Osteocyte (in vitro differentiated cells): Measurements from ENCODE around the gene SMAD4. TPM values are rescaled to one million over a fixed set of nuclear protein-coding genes. Genes with fewer than 3 reads are reported as not detected.
"Not testable (repeated sequence)": the region's sequence is repeated elsewhere in the genome, so short reads cannot be mapped to it uniquely, and the experiment has no call there.

Experiments
- DNase-seq: peaks from one replicate; pipeline ENCODE4 v3.0.0; 2021; ENCODE audit warnings: mixed read lengths; ENCODE audit not compliant: unreplicated experiment; ENCODE audit errors: extremely low spot score
- H3K27ac Mint-ChIP-seq: one replicate; pipeline ENCODE4 v1.8.0; 2021; ENCODE audit warnings: mild to moderate bottlenecking, mixed read lengths; ENCODE audit not compliant: unreplicated experiment
- H3K27me3 Mint-ChIP-seq: one replicate; pipeline ENCODE4 v1.8.0; 2021; ENCODE audit warnings: mixed read lengths; ENCODE audit not compliant: unreplicated experiment
- H3K36me3 Mint-ChIP-seq: one replicate; pipeline ENCODE4 v1.8.0; 2021; ENCODE audit warnings: mixed read lengths; ENCODE audit not compliant: unreplicated experiment
- H3K4me1 Mint-ChIP-seq: one replicate; pipeline ENCODE4 v1.8.0; 2021; ENCODE audit warnings: mixed read lengths; ENCODE audit not compliant: unreplicated experiment
- H3K4me3 Mint-ChIP-seq: one replicate; pipeline ENCODE4 v1.8.0; 2021; ENCODE audit warnings: mild to moderate bottlenecking, moderate library complexity, mixed read lengths; ENCODE audit not compliant: unreplicated experiment
- H3K9me3 Mint-ChIP-seq: one replicate; pipeline ENCODE4 v1.8.0; 2021; ENCODE audit warnings: mixed read lengths; ENCODE audit not compliant: unreplicated experiment
- total RNA-seq: library from RNA; stranded (reverse); gene quantifications from 2 replicates; pipeline ENCODE4 v1.2.1, GENCODE V29; 2021
- TF ChIP-seq, protein P1 (sequence below): fragments of 200-600 bp; sonication (generic); IDR thresholded peaks from 2 replicates; pipeline ENCODE4 v1.5.0; 2021; ENCODE audit warnings: antibody characterized with exemption, mild to moderate bottlenecking, moderate library complexity

Gene SMAD4
- total RNA-seq, 1 donor from 2014 or later, result 132 TPM

DNA sequence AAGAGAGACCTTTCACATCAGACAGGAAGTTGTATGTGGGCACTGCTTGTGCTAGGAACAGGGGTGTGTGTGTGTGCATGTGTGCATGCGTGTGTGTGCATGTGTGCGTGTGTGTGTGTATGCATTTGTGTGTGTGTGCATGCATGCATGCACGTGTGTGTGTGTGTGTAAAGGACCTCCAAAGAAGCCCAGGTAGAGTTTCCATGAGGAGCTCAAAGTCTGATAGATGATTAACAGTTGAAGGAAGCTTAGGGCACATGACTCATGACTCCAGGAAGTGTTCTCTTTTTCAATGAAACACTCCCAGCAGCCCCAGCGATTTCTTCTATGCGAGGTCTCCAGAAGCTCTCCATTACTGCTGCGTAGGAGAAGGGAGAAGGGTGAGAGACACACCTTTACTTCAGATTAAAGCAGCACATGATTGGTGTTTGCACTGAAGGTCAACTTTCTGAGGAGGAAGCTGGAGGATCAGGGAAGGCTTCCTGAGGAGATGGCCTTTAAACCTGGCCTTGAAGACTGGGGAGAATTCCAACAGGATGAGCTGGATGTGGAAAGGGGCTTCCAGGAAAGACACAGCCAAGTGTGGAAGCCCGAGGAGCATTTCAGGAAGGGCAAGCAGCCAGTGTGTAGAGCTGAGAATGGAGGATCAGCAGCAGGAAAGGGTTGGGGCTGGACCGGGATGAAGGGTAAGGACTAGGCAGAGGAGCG lies 77.7 kb downstream of the SMAD4 start:
- no peaks in the 10 kb centered on the region for H3K36me3 Mint-ChIP-seq
- no peak overlapping the region for H3K4me3 Mint-ChIP-seq
- no peak for DNase-seq
- H3K9me3 Mint-ChIP-seq, result peaks cover 3% of the 10 kb centered on the region
- no peaks in the 10 kb centered on the region for H3K4me1 Mint-ChIP-seq
- H3K27ac Mint-ChIP-seq, result no peak overlapping the region
- no peaks in the 10 kb centered on the region for H3K27me3 Mint-ChIP-seq
- TF ChIP-seq, protein P1, sequence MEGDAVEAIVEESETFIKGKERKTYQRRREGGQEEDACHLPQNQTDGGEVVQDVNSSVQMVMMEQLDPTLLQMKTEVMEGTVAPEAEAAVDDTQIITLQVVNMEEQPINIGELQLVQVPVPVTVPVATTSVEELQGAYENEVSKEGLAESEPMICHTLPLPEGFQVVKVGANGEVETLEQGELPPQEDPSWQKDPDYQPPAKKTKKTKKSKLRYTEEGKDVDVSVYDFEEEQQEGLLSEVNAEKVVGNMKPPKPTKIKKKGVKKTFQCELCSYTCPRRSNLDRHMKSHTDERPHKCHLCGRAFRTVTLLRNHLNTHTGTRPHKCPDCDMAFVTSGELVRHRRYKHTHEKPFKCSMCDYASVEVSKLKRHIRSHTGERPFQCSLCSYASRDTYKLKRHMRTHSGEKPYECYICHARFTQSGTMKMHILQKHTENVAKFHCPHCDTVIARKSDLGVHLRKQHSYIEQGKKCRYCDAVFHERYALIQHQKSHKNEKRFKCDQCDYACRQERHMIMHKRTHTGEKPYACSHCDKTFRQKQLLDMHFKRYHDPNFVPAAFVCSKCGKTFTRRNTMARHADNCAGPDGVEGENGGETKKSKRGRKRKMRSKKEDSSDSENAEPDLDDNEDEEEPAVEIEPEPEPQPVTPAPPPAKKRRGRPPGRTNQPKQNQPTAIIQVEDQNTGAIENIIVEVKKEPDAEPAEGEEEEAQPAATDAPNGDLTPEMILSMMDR, result no peak

DNA sequence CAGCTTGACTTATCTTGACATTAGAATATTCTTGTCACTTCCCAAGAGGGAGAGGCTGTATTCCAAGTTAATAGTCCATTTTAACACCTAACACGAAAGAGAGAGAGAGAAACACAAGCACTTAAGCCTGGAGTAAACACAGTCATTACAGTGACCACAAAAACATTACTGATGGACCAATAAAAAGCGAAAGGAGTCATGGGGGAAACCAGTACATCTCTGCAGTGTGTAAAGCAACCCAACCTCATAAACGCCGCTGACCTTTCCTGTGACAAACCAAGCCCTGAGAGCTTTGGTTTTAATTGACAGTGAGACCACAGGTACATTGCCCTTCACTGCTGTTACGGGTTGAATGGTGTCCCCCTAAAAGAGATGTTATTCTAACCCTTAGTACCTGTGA lies 78.3 kb downstream of the SMAD4 start:
- TF ChIP-seq, protein P1, result no peak
- H3K27ac Mint-ChIP-seq, result no peak overlapping the region
- H3K27me3 Mint-ChIP-seq, result no peaks in the 10 kb centered on the region
- H3K36me3 Mint-ChIP-seq, result no peaks in the 10 kb centered on the region
- no peak overlapping the region for H3K4me3 Mint-ChIP-seq
- no peak for DNase-seq
- H3K9me3 Mint-ChIP-seq, result no peaks in the 10 kb centered on the region
- no peaks in the 10 kb centered on the region for H3K4me1 Mint-ChIP-seq

DNA sequence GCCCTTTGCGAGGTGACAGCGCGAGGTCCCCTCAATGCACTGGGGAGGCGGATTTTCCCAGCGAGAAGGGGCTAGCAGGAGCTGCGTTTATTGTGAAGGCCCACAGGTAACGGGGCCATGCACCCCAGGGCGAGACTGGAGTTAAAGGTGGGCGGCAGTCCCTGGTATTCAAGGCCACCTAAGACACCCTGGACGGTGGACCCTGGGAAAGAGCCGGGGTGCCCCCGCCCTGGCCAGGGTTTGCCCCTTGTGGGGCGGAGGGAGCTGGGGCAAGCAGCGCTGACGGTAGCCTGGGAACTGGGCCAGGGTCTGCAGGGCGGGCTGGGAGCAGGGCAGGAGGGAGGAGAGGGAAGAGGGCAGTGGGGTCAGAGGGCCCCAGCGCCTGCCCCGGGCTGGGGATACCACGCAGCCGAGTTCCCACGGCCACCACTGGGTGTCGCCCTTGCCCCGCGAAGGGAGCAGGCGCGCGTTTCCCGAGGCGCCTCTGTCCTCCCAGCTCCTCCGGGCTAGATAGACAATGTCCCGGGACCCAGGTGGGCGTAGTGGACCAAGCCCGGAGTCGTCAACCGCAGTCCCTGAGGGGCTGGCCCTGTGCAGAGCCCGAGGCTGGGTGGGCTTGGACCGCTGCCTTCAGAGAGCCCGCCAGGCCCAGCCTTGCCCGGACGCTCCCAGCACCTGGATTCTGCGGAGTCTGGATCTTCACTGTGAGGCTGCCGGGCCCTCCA lies 80.2 kb downstream of the SMAD4 start:
- no peaks in the 10 kb centered on the region for H3K4me1 Mint-ChIP-seq
- H3K27ac Mint-ChIP-seq, result no peak overlapping the region
- DNase-seq, result peak; percentile 89

DNA sequence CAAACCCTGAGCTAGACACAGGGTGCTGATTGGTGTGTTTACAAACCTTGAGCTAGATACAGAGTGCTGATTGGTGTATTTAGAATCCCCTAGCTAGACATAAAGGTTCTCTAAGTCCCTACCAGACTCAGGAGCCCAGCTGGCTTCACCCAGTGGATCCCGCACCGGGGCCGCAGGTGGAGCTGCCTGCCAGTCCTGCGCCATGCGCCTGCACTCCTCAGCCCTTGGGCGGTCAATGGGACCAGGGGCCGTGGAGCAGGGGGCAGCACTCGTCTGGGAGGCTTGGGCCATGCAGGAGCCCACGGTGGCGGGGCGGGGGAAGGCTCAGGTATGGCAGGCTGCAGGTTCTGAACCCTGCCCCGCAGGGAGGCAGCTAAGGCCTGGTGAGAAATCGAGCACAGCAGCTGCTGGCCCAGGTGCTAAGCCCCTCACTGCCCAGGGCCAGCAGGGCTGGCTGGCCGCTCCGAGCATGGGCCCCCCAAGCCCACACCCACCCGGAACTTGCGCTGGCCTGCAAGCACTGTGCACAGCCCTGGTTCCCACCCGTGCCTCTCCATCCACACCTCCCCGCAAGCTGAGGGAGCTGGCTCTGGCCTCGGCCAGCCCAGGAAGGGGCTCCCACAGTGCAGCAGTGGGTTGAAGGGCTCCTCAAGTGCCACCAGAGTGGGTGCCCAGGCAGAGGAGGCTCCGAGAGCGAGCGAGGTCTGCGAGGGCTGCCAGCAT lies 81.8 kb downstream of the SMAD4 start:
- peak; percentile 73 for DNase-seq

More for the DNA sequence above, 80.2 kb downstream of the SMAD4 start:
- Mint-ChIP-seq H3K4me3 (no peak overlapping the region), H3K27me3 (no peaks in the 10 kb centered on the region), H3K36me3 (no peaks in the 10 kb centered on the region), H3K9me3 (no peaks in the 10 kb centered on the region)
- TF ChIP-seq, protein P1, result peak; percentile 98

DNA sequence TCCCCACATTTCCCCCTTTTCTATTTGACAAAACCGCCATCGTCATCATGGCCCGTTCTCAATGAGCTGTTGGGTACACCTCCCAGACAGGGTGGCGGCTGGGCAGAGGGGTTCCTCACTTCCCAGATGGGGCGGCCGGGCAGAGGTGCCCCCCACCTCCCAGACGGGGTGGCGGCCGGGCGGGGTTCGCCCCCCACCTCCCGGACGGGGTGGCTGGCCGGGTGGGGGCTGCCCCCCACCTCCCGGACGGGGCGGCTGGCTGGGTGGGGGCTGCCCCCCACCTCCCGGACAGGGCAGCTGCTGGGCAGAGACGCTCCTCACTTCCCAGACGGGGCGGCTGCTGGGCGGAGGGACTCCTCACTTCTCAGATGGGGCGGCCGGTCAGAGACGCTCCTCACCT lies 87.0 kb downstream of the SMAD4 start:
- not testable (repeated sequence) for H3K4me3 Mint-ChIP-seq, H3K36me3 Mint-ChIP-seq, H3K27ac Mint-ChIP-seq, H3K4me1 Mint-ChIP-seq, H3K9me3 Mint-ChIP-seq, DNase-seq, H3K27me3 Mint-ChIP-seq

More for the DNA sequence above, 81.8 kb downstream of the SMAD4 start:
- not testable (repeated sequence) for H3K4me3 Mint-ChIP-seq, H3K27ac Mint-ChIP-seq, H3K4me1 Mint-ChIP-seq, H3K9me3 Mint-ChIP-seq, H3K36me3 Mint-ChIP-seq, H3K27me3 Mint-ChIP-seq

DNA sequence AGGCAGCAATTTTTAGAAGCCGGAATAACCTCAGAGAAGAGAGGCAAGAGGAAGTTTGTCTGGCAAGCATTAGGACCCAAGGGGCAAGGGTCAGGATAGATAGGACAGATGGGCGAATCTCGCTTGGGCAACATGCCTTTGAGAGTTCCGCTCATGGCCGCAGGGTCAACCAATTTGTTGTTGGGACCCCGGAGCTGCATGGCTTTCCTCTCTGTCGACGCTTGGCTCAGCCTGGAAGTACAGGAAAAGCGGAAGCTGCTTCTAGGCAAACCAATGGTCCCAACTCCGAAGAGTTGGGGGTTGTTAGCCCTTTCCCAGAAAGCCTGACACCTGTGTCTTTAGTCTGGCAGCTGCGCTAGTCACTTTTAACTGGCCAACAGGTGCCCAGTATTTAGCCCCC lies 89.5 kb downstream of the SMAD4 start:
- peak; percentile 53 for DNase-seq
- H3K4me3 Mint-ChIP-seq, H3K36me3 Mint-ChIP-seq, H3K4me1 Mint-ChIP-seq, H3K27me3 Mint-ChIP-seq, H3K27ac Mint-ChIP-seq, H3K9me3 Mint-ChIP-seq: not testable (repeated sequence)

DNA sequence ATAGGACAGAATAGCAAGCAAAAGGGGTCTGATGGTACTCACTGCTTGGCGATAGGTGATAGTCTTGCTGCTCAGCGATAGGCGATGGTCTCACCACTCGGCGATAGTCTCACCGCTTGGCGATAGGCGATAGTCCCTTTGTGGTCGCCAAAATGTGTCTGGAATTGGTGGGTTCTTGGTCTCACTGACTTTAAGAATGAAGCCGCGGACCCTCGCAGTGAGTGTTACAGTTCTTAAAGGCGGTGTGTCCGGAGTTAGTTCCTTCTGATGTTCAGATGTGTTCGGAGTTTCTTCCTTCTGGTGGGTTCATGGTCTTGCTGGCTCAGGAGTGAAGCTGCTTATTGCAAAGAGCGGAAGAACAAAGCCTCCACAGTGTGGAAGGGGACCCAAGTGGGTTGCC lies 90.0 kb downstream of the SMAD4 start:
- peak; percentile 56 for DNase-seq
- H3K4me1 Mint-ChIP-seq, H3K4me3 Mint-ChIP-seq, H3K27ac Mint-ChIP-seq, H3K27me3 Mint-ChIP-seq, H3K36me3 Mint-ChIP-seq, H3K9me3 Mint-ChIP-seq: not testable (repeated sequence)
